ENCODE data around the gene SGK2. TPM values are rescaled to one million over a fixed set of nuclear protein-coding genes. Genes with fewer than 3 reads are reported as not detected.

SGK2 gene
- polyA plus RNA-seq, 4 donors = 17.6 to 81.9 (median 28.6) TPM

DNA sequence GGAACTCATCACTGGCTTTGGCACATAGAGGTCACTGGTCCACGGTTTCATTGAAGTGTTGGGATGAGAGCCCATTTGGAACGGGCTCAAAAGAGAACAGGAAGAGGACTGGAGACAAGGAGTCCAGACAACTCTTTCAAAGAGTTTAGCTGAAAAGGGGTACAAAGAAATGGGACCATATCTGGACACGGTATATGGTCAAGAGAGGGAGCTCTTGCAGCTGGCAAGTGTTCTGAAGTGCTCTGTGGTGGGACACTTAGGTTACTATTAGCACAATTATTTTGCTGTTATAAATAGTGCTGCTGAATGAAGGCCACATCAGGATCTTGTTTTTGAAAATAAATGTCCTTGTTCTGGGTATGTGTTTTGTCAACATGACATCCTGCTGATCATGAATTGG is 4.6 kb downstream of the SGK2 start:
- H3K4me1 ChIP-seq (ENCODE audit: control insufficient read depth in 3 of 3, insufficient read depth in 2 of 3, low read depth in 1 of 3, low read length in 2 of 3) = peaks cover 0 to 15% (median 0%) of the 10 kb centered on the region in 3 donors
- no peak for DNase-seq
- no peaks in the 10 kb centered on the region for H3K9me3 ChIP-seq (ENCODE audit: control insufficient read depth in 2 of 2, insufficient read depth in 1 of 2, low read depth in 1 of 2, low read length in 1 of 2)
- H3K27ac ChIP-seq (ENCODE audit: low read depth in 1 of 3, low read length in 2 of 3) = no peak overlapping the region
- FAIRE-seq = no peak
- H3K27me3 ChIP-seq (ENCODE audit: control insufficient read depth in 3 of 3, insufficient read depth in 3 of 3, low read length in 3 of 3) = no peaks in the 10 kb centered on the region
- H3K36me3 ChIP-seq (ENCODE audit: control insufficient read depth in 3 of 3, insufficient read depth in 2 of 3, low read depth in 1 of 3, low read length in 3 of 3) = peaks cover 0 to 41% (median 4%) of the 10 kb centered on the region in 3 donors
- H3K4me3 ChIP-seq (ENCODE audit: low read depth in 1 of 3, low read length in 3 of 3) = no peak overlapping the region
- 44 to 64% (median 52%) methylated on average over 3 of the region's 3 CpGs for WGBS, 3 donors

DNA sequence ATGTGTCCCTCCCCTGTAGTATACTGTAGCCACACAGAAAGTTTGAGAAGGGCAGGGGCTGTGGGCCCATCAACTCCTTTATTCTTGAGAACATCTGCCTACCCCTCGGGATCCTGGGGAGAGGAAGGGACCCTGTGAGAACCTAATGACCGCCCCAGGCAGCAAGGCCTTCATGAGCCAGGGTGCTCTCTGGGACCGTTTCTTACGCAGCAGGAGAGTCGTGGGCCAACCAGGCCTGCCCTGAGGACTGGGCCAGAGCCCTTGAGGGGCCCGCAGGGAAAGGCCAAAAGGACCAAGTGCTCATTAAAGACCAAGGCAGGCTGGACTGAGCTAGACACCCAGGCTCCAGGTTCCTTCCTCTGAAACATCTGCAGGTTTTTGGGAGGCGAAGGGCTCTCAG is 5.2 kb downstream of the SGK2 start:
- peaks cover 0 to 10% (median 0%) of the 10 kb centered on the region in 3 donors for H3K4me1 ChIP-seq (ENCODE audit: control insufficient read depth in 3 of 3, insufficient read depth in 2 of 3, low read depth in 1 of 3, low read length in 2 of 3)
- peaks cover 0 to 47% (median 6%) of the 10 kb centered on the region in 3 donors for H3K36me3 ChIP-seq (ENCODE audit: control insufficient read depth in 3 of 3, insufficient read depth in 2 of 3, low read depth in 1 of 3, low read length in 3 of 3)
- no peaks in the 10 kb centered on the region for H3K27me3 ChIP-seq (ENCODE audit: control insufficient read depth in 3 of 3, insufficient read depth in 3 of 3, low read length in 3 of 3)
- DNase-seq (no peak), FAIRE-seq (no peak)
- H3K4me3 ChIP-seq (ENCODE audit: low read depth in 1 of 3, low read length in 3 of 3) = no peak overlapping the region
- H3K27ac ChIP-seq (ENCODE audit: low read depth in 1 of 3, low read length in 2 of 3) = no peak overlapping the region
- 94 to 98% (median 95%) methylated on average over 7 of the region's 7 CpGs for WGBS, 3 donors
- no peaks in the 10 kb centered on the region for H3K9me3 ChIP-seq (ENCODE audit: control insufficient read depth in 2 of 2, insufficient read depth in 1 of 2, low read depth in 1 of 2, low read length in 1 of 2)

DNA sequence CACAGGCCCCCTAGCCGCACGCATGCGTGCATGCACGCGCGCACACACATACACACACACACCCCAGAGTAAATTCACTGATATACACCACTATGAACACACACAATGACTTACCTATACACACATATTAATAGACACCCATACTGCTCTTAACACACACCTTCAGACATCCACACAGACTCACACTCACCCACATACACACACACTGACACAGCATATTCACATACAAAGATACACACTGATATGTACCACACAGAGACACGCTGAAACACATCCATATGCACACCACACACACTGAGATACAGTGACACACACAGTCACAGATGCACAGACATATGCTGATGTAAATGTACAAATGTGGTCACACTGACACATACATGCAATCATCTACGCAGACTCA is 5.6 kb downstream of the SGK2 start:
- H3K27ac ChIP-seq (ENCODE audit: low read depth in 1 of 3, low read length in 2 of 3) = no peak overlapping the region
- DNase-seq (no peak), FAIRE-seq (no peak)
- H3K36me3 ChIP-seq (ENCODE audit: control insufficient read depth in 3 of 3, insufficient read depth in 2 of 3, low read depth in 1 of 3, low read length in 3 of 3) = peaks cover 0 to 51% (median 6%) of the 10 kb centered on the region in 3 donors
- WGBS, 3 donors = 98 to 99% (median 99%) methylated on average over 8 of the region's 8 CpGs
- H3K4me3 ChIP-seq (ENCODE audit: low read depth in 1 of 3, low read length in 3 of 3) = no peak overlapping the region
- no peaks in the 10 kb centered on the region for H3K27me3 ChIP-seq (ENCODE audit: control insufficient read depth in 3 of 3, insufficient read depth in 3 of 3, low read length in 3 of 3)
- no peaks in the 10 kb centered on the region for H3K9me3 ChIP-seq (ENCODE audit: control insufficient read depth in 2 of 2, insufficient read depth in 1 of 2, low read depth in 1 of 2, low read length in 1 of 2)
- peaks cover 0 to 6% (median 0%) of the 10 kb centered on the region in 3 donors for H3K4me1 ChIP-seq (ENCODE audit: control insufficient read depth in 3 of 3, insufficient read depth in 2 of 3, low read depth in 1 of 3, low read length in 2 of 3)

DNA sequence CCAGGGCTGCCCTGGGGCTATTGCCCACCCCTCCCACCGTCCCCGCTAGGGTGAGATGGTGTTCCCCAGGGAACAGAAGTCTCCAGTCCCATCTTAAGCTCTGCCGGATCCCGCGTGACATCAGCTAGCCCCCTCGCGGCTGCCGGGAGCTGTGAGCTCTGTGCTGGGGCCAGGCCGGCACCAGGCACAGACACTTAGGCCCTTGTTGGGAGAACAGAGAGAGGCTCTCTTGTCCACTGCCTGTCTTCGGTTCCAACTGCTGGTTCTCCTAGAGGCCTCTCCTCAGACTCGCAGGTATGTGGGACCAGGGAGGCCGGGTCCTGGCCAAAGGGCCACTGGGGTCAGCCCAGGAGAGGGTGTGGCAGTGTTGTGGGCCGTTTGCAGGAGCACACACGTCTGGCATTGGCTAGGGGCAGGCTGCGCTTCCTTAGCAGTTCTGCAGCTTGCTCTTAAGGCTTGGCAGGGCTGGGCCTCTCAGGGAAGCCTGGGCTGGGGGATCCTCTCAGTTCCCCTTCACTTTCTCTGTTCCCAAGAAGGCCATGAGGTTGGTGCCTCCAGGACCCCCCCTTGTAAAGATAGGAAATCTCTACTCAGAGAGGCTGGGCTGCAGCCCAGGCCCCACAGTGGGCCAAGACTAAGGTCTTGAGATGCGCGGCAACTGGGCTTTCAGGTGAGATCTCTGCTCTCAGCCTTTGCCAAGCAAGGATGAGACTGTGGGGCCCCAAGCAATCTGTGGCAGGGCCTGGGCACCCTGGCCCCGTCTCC is 6.3 kb downstream of the SGK2 start:
- H3K36me3 ChIP-seq (ENCODE audit: control insufficient read depth in 3 of 3, insufficient read depth in 2 of 3, low read depth in 1 of 3, low read length in 3 of 3) = peaks cover 0 to 59% (median 8%) of the 10 kb centered on the region in 3 donors
- no peaks in the 10 kb centered on the region for H3K4me1 ChIP-seq (ENCODE audit: control insufficient read depth in 3 of 3, insufficient read depth in 2 of 3, low read depth in 1 of 3, low read length in 2 of 3)
- H3K4me3 ChIP-seq (ENCODE audit: low read depth in 1 of 3, low read length in 3 of 3) = no peak overlapping the region
- DNase-seq (no peak), FAIRE-seq (no peak)
- no peak overlapping the region for H3K27ac ChIP-seq (ENCODE audit: low read depth in 1 of 3, low read length in 2 of 3)
- no peaks in the 10 kb centered on the region for H3K27me3 ChIP-seq (ENCODE audit: control insufficient read depth in 3 of 3, insufficient read depth in 3 of 3, low read length in 3 of 3)
- 73 to 81% (median 80%) methylated on average over 18 of the region's 18 CpGs for WGBS, 3 donors
- H3K9me3 ChIP-seq (ENCODE audit: control insufficient read depth in 2 of 2, insufficient read depth in 1 of 2, low read depth in 1 of 2, low read length in 1 of 2) = no peaks in the 10 kb centered on the region

DNA sequence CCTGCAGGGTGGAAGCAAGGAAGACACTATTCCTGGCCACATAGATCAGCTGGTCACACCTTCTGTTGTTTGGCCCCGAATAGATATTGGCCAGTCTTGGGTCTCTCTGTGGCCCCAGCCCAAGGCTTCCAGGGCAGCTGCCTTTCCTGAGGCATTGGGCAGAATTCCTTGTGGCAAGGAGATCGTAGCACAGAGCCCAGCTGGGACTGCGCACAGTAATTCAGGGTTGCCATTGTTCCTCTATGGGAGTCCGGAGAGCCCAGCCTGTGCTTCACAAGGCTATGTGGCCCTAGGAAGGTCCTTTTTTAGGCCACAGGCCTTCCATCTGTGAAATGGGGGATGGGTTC is 6.9 kb downstream of the SGK2 start:
- Histone ChIP-seq H3K27ac (ENCODE audit: low read depth in 1 of 3, low read length in 2 of 3) (no peak overlapping the region), H3K9me3 (ENCODE audit: control insufficient read depth in 2 of 2, insufficient read depth in 1 of 2, low read depth in 1 of 2, low read length in 1 of 2) (no peaks in the 10 kb centered on the region), H3K36me3 (ENCODE audit: control insufficient read depth in 3 of 3, insufficient read depth in 2 of 3, low read depth in 1 of 3, low read length in 3 of 3) (peaks cover 0 to 64% (median 8%) of the 10 kb centered on the region in 3 donors), H3K4me1 (ENCODE audit: control insufficient read depth in 3 of 3, insufficient read depth in 2 of 3, low read depth in 1 of 3, low read length in 2 of 3) (no peaks in the 10 kb centered on the region), H3K4me3 (ENCODE audit: low read depth in 1 of 3, low read length in 3 of 3) (no peak overlapping the region), H3K27me3 (ENCODE audit: control insufficient read depth in 3 of 3, insufficient read depth in 3 of 3, low read length in 3 of 3) (no peaks in the 10 kb centered on the region)
- 90 to 93% (median 93%) methylated on average over 4 of the region's 4 CpGs for WGBS, 3 donors
- DNase-seq (no peak), FAIRE-seq (no peak)

DNA sequence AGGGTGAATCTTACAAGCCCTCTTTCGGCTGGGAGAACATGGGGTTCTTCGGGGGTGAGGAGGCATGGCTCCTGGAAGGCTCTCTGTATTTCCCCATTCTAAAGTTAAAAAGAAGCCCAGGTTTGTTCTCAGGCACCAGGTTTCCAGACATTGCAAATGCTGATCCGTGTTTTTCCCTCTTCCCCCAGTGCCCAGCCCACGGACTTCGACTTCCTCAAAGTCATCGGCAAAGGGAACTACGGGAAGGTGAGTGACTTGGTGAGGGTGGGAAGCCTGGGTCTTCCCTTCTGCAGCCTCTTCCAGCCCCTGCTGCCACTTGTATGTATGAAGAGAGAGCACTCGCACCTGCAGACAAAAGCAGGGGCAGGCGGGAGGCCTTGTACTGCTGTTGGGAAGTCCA is 8.7 kb downstream of the SGK2 start:
- no peak for FAIRE-seq
- Histone ChIP-seq H3K4me1 (ENCODE audit: control insufficient read depth in 3 of 3, insufficient read depth in 2 of 3, low read depth in 1 of 3, low read length in 2 of 3) (no peaks in the 10 kb centered on the region), H3K9me3 (ENCODE audit: control insufficient read depth in 2 of 2, insufficient read depth in 1 of 2, low read depth in 1 of 2, low read length in 1 of 2) (no peaks in the 10 kb centered on the region), H3K27me3 (ENCODE audit: control insufficient read depth in 3 of 3, insufficient read depth in 3 of 3, low read length in 3 of 3) (no peaks in the 10 kb centered on the region), H3K27ac (ENCODE audit: low read depth in 1 of 3, low read length in 2 of 3) (no peak overlapping the region), H3K4me3 (ENCODE audit: low read depth in 1 of 3, low read length in 3 of 3) (no peak overlapping the region), H3K36me3 (ENCODE audit: control insufficient read depth in 3 of 3, insufficient read depth in 2 of 3, low read depth in 1 of 3, low read length in 3 of 3) (peaks cover 0 to 72% (median 11%) of the 10 kb centered on the region in 3 donors)
- DNase-seq = no peak
- whole genome bisulfite sequencing, 3 donors = 85 to 93% (median 90%) methylated on average over 9 of the region's 9 CpGs

DNA sequence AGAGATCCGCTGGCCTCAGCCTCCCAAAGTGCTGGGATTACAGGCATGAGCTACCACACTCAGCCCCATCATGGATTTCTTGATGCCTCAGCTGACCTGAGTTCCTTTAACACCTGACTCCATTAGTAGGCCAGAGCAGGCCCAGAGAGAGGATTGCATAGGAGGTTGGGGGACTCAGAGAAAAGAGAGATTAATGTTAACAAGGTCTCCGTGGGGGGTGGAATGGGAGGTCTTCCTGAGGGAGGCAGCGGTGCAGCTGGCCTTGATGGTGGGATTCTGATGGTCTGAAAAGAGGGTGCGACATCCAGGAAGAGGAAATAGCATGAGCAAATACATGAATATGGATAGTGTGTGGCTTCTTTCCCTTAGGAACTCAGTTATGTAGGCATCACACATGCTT is 9.9 kb downstream of the SGK2 start:
- Histone ChIP-seq H3K27ac (ENCODE audit: low read depth in 1 of 3, low read length in 2 of 3) (no peak overlapping the region), H3K27me3 (ENCODE audit: control insufficient read depth in 3 of 3, insufficient read depth in 3 of 3, low read length in 3 of 3) (no peaks in the 10 kb centered on the region), H3K9me3 (ENCODE audit: control insufficient read depth in 2 of 2, insufficient read depth in 1 of 2, low read depth in 1 of 2, low read length in 1 of 2) (no peaks in the 10 kb centered on the region), H3K36me3 (ENCODE audit: control insufficient read depth in 3 of 3, insufficient read depth in 2 of 3, low read depth in 1 of 3, low read length in 3 of 3) (peaks cover 0 to 78% (median 15%) of the 10 kb centered on the region in 3 donors), H3K4me1 (ENCODE audit: control insufficient read depth in 3 of 3, insufficient read depth in 2 of 3, low read depth in 1 of 3, low read length in 2 of 3) (no peaks in the 10 kb centered on the region), H3K4me3 (ENCODE audit: low read depth in 1 of 3, low read length in 3 of 3) (no peak overlapping the region)
- FAIRE-seq (no peak), DNase-seq (no peak)
- WGBS, 3 donors = 89 to 99% (median 94%) methylated on average over 4 of the region's 4 CpGs

DNA sequence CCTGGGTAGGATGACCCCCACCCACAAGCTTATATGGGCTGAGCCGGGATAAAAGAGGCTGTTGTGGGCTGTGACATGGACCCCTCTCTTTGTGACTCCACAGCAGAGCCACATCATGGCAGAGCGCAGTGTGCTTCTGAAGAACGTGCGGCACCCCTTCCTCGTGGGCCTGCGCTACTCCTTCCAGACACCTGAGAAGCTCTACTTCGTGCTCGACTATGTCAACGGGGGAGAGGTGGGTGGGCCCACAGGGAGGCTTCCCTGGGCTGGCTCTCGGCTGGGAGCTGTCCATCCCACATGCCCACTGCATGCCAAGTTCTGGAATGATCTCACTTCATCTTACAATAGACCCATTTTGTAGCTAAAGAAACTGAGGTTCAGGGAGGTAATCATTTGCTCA is 10.5 kb downstream of the SGK2 start:
- no peaks in the 10 kb centered on the region for H3K4me1 ChIP-seq (ENCODE audit: control insufficient read depth in 3 of 3, insufficient read depth in 2 of 3, low read depth in 1 of 3, low read length in 2 of 3)
- no peaks in the 10 kb centered on the region for H3K27me3 ChIP-seq (ENCODE audit: control insufficient read depth in 3 of 3, insufficient read depth in 3 of 3, low read length in 3 of 3)
- H3K9me3 ChIP-seq (ENCODE audit: control insufficient read depth in 2 of 2, insufficient read depth in 1 of 2, low read depth in 1 of 2, low read length in 1 of 2) = no peaks in the 10 kb centered on the region
- DNase-seq (no peak), FAIRE-seq (no peak)
- H3K36me3 ChIP-seq (ENCODE audit: control insufficient read depth in 3 of 3, insufficient read depth in 2 of 3, low read depth in 1 of 3, low read length in 3 of 3) = peaks cover 0 to 78% (median 19%) of the 10 kb centered on the region in 3 donors
- H3K27ac ChIP-seq (ENCODE audit: low read depth in 1 of 3, low read length in 2 of 3) = no peak overlapping the region
- WGBS, 3 donors = 94 to 96% (median 94%) methylated on average over 10 of the region's 10 CpGs
- H3K4me3 ChIP-seq (ENCODE audit: low read depth in 1 of 3, low read length in 3 of 3) = no peak overlapping the region

DNA sequence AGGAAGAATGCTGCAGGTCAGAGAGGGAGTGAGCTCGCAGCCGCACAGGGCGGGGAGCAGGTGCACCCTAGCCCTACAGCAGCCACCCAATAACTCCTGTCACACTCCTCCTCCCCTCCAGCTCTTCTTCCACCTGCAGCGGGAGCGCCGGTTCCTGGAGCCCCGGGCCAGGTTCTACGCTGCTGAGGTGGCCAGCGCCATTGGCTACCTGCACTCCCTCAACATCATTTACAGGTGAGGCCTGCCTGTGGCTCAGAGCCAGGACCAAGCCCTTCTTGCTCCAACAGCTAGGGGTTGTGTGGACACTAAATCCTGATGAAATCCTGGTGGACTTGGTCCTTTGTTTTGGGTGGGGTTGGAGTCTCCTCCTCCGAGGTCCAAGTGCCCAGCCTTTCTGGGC is 11.7 kb downstream of the SGK2 start:
- Histone ChIP-seq H3K27me3 (ENCODE audit: control insufficient read depth in 3 of 3, insufficient read depth in 3 of 3, low read length in 3 of 3) (no peaks in the 10 kb centered on the region), H3K4me1 (ENCODE audit: control insufficient read depth in 3 of 3, insufficient read depth in 2 of 3, low read depth in 1 of 3, low read length in 2 of 3) (no peaks in the 10 kb centered on the region), H3K4me3 (ENCODE audit: low read depth in 1 of 3, low read length in 3 of 3) (no peak overlapping the region), H3K36me3 (ENCODE audit: control insufficient read depth in 3 of 3, insufficient read depth in 2 of 3, low read depth in 1 of 3, low read length in 3 of 3) (peaks cover 0 to 76% (median 19%) of the 10 kb centered on the region in 3 donors), H3K27ac (ENCODE audit: low read depth in 1 of 3, low read length in 2 of 3) (no peak overlapping the region), H3K9me3 (ENCODE audit: control insufficient read depth in 2 of 2, insufficient read depth in 1 of 2, low read depth in 1 of 2, low read length in 1 of 2) (no peaks in the 10 kb centered on the region)
- no peak for FAIRE-seq
- DNase-seq = peak in 1 of 2 donors; percentile 73
- WGBS, 3 donors = 27 to 72% (median 55%) methylated on average over 10 of the region's 10 CpGs
